ENCODE results near the gene CACNA1C.

Gene CACNA1C

GRCh38 chr12:2035431-2036055 is 17.2 kb upstream of the CACNA1C start:
- no peak for DNase-seq

GRCh38 chr12:2039034-2039433 is 13.8 kb upstream of the CACNA1C start:
- no peak for DNase-seq

- no peak for DNase-seq
Observed at GRCh38 chr12:2043054-2043453, 9.7 kb upstream of the CACNA1C start.

GRCh38 chr12:2044165-2044564 is 8.6 kb upstream of the CACNA1C start:
- no peak for DNase-seq

- DNase-seq: no peak
Observed at GRCh38 chr12:2046957-2047356, 5.8 kb upstream of the CACNA1C start.

- DNase-seq: no peak
Observed at GRCh38 chr12:2047752-2048151, 5.0 kb upstream of the CACNA1C start.

- DNase-seq: no peak
Observed at GRCh38 chr12:2049604-2050540, 2.9 kb upstream of the CACNA1C start.

GRCh38 chr12:2051700-2052621 is 826 bp upstream of the CACNA1C start:
- DNase-seq: no peak

GRCh38 chr12:2053691-2054090 is 904 bp downstream of the CACNA1C start:
- no peak for DNase-seq

GRCh38 chr12:2054091-2055018 is 1.6 kb downstream of the CACNA1C start:
- DNase-seq: no peak

GRCh38 chr12:2057041-2057794 is 4.4 kb downstream of the CACNA1C start:
- DNase-seq: peak; percentile 6 to 23

GRCh38 chr12:2057795-2058408 is 5.1 kb downstream of the CACNA1C start:
- DNase-seq: no peak

- DNase-seq: no peak
Observed at GRCh38 chr12:2058837-2059236, 6.0 kb downstream of the CACNA1C start.

GRCh38 chr12:2061402-2061801 is 8.6 kb downstream of the CACNA1C start:
- no peak for DNase-seq

- peak in 1 of 2 donors; percentile 30 for DNase-seq
Observed at GRCh38 chr12:2064071-2064507, 11.3 kb downstream of the CACNA1C start.

GRCh38 chr12:2068653-2069052 is 15.9 kb downstream of the CACNA1C start:
- no peak for DNase-seq

- DNase-seq: no peak
Observed at GRCh38 chr12:2070440-2071045, 17.8 kb downstream of the CACNA1C start.

GRCh38 chr12:2074792-2075191 is 22.0 kb downstream of the CACNA1C start:
- no peak for DNase-seq

GRCh38 chr12:2075508-2076195 is 22.9 kb downstream of the CACNA1C start:
- DNase-seq: no peak

GRCh38 chr12:2076196-2076570 is 23.4 kb downstream of the CACNA1C start:
- no peak for DNase-seq

Data from CD4-positive, alpha-beta T cell treated with Interleukin-1 beta for 1 hour (primary cell).